A673 (cell line): ENCODE data around the gene SHFL. TPM values are rescaled to one million over a fixed set of nuclear protein-coding genes. Genes with fewer than 3 reads are reported as not detected.

ENCODE experiments used
- BruUV-seq: library from RNA; stranded (reverse); fragments of 400-500 nt; replicated peaks from 2 replicates; lab custom pipeline; 2021; lab: Mats Ljungman, UMichigan
- CTCF ChIA-PET: fragments of 300-600 bp; sonication (Branson Sonifier 250); formaldehyde crosslinking; loops from one replicate; lab custom pipeline; 2022; ENCODE audit warnings: antibody characterized with exemption; lab: Charles Lee
- POLR2A ChIA-PET: fragments of 300-600 bp; sonication (Branson Sonifier 250); formaldehyde crosslinking; loops from one replicate; lab custom pipeline; 2022; ENCODE audit warnings: antibody characterized with exemption; ENCODE audit not compliant: low non-redundant PET; lab: Charles Lee
- DNase-seq: peaks from one replicate; pipeline ENCODE4 v3.0.0-alpha.2; 2015; ENCODE audit warnings: low spot score
- H3K27ac ChIP-seq: fragments of 200-600 bp; sonication (generic); 2 replicates; pipeline ENCODE4 v1.5.1; 2016; ENCODE audit warnings: mixed run types, low read depth, mild to moderate bottlenecking, mixed read lengths, antibody characterized with exemption, low read length; ENCODE audit not compliant: poor library complexity, severe bottlenecking
- H3K27me3 ChIP-seq: fragments of 200-600 bp; sonication (generic); replicated peaks from 2 replicates; pipeline ENCODE4 v1.6.1; 2017; ENCODE audit warnings: mixed run types, low read depth, mild to moderate bottlenecking, mixed read lengths, antibody characterized with exemption, low read length; ENCODE audit not compliant: insufficient read depth, poor library complexity
- H3K36me3 ChIP-seq: fragments of 200-600 bp; sonication (generic); 2 replicates; pipeline ENCODE4 v1.6.1; 2016; ENCODE audit warnings: mixed run types, mild to moderate bottlenecking, mixed read lengths, antibody characterized with exemption, low read length; ENCODE audit not compliant: insufficient read depth, poor library complexity, severe bottlenecking
- H3K4me1 ChIP-seq: fragments of 200-600 bp; sonication (generic); 2 replicates; pipeline ENCODE4 v1.6.1; 2017; ENCODE audit warnings: mixed run types, mild to moderate bottlenecking, mixed read lengths, antibody characterized with exemption, low read length; ENCODE audit not compliant: insufficient read depth, poor library complexity, severe bottlenecking
- H3K4me3 ChIP-seq: fragments of 200-600 bp; sonication (generic); 2 replicates; pipeline ENCODE4 v1.5.1; 2016; ENCODE audit warnings: low read depth, mixed run types, mild to moderate bottlenecking, mixed read lengths, low read length; ENCODE audit not compliant: poor library complexity, severe bottlenecking
- H3K9me3 ChIP-seq: fragments of 200-600 bp; sonication (generic); 2 replicates; pipeline ENCODE4 v1.6.1; 2016; ENCODE audit warnings: mixed run types, low read depth, mild to moderate bottlenecking, mixed read lengths, antibody characterized with exemption, low read length; ENCODE audit not compliant: poor library complexity, severe bottlenecking
- EZH2 ChIP-seq: fragments of 200-600 bp; sonication (generic); IDR thresholded peaks from 2 replicates; pipeline ENCODE4 v1.6.1; 2017; ENCODE audit warnings: borderline replicate concordance, low read depth, mild to moderate bottlenecking, mixed read lengths, antibody characterized with exemption, low read length; ENCODE audit not compliant: poor library complexity, severe bottlenecking
- intact Hi-C: fragments of 100-400 bp; cut with micrococcal nuclease; formaldehyde crosslinking; loops from one replicate; pipeline ENCODE4 v1.10.0; 2022; ENCODE audit not compliant: unreplicated experiment
- total RNA-seq: library from RNA; stranded (reverse); gene quantifications from 2 replicates; pipeline ENCODE4 v1.2.3, GENCODE V29; 2021
- TF ChIP-seq, protein P1 (sequence below): fragments of 300-800, 200-600 bp; sonication (generic); conservative IDR thresholded peaks from 2 replicates; pipeline ENCODE4 v1.5.1; 2017; ENCODE audit warnings: low read depth, mild to moderate bottlenecking, antibody characterized with exemption, low read length, moderate library complexity, mixed read lengths

Gene SHFL
- total RNA-seq, 1 experiment from 2014 or later, result 15.2 TPM

DNA sequence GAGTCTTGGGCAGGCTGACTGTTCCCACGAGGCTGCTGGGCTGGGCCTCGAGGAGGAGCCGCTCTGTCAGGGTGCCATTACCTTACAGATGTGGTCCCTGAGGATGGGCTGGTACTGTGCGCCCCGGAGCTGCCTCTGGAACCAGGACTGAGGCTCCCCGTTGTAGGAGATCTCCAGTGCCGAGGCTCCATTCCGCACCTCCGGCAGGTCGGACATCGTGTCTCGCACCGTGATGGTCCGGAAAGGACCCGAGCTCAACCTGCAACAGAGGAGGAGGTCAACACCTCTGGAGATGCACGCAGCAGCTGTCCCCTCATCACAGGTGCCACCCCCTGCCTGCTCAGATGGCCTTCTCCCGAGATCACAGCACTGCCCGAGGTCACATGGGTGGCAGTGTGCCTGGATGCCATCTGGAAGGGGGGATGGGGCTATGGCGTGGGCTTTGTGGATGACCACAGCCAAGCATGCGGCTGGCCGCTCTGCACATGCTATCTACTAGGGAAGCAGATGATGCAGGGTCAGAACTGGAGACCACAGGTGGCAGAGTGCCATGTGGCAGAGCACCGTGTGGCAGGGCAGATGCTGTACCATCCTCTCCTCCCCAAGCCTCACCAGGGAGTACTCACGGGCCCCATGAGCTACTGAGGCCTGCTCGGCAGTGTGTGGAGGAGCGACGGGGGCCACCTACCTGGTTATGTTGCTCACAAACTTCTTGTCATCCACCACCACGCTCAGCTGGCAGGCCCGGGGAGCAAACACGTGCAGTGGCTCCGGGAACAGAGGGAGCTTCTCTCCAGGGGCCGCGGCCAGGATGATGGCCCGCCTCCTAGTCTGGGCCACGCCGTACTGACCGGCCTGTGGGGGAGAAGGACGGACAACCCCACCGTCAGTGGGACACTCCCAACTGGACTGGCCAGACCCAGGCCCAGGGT lies 51.9 kb downstream of the SHFL start:
- no TSS peak for BruUV-seq
- H3K27ac ChIP-seq, result no peak overlapping the region

GRCh38 chr19:10138879-10139795 lies 53.0 kb downstream of the SHFL start:
- Histone ChIP-seq H3K36me3 (peaks cover 97% of the 10 kb centered on the region), H3K27ac (no peak overlapping the region), H3K4me1 (no peaks in the 10 kb centered on the region), H3K4me3 (no peak overlapping the region), H3K9me3 (no peaks in the 10 kb centered on the region), H3K27me3 (no peaks in the 10 kb centered on the region)
- BruUV-seq, result no TSS peak
- intact Hi-C loops, result no loop called here
- no peak for DNase-seq
- ChIA-PET POLR2A (no interaction called here), CTCF (interaction anchor here (0.6 kb wide), 1 partner anchor 139 kb away, joined by 4 read pairs; no protein-coding TSS in a partner anchor)
- TF ChIP-seq, protein P1, sequence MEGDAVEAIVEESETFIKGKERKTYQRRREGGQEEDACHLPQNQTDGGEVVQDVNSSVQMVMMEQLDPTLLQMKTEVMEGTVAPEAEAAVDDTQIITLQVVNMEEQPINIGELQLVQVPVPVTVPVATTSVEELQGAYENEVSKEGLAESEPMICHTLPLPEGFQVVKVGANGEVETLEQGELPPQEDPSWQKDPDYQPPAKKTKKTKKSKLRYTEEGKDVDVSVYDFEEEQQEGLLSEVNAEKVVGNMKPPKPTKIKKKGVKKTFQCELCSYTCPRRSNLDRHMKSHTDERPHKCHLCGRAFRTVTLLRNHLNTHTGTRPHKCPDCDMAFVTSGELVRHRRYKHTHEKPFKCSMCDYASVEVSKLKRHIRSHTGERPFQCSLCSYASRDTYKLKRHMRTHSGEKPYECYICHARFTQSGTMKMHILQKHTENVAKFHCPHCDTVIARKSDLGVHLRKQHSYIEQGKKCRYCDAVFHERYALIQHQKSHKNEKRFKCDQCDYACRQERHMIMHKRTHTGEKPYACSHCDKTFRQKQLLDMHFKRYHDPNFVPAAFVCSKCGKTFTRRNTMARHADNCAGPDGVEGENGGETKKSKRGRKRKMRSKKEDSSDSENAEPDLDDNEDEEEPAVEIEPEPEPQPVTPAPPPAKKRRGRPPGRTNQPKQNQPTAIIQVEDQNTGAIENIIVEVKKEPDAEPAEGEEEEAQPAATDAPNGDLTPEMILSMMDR, result no peak
- no peak for TF ChIP-seq EZH2

More for the DNA sequence above, 51.9 kb downstream of the SHFL start:
- ChIA-PET POLR2A (no interaction called here), CTCF (no interaction called here)
- Histone ChIP-seq H3K9me3 (no peaks in the 10 kb centered on the region), H3K4me3 (no peak overlapping the region), H3K4me1 (no peaks in the 10 kb centered on the region), H3K36me3 (peaks cover 97% of the 10 kb centered on the region), H3K27me3 (no peaks in the 10 kb centered on the region)
- TF ChIP-seq, protein P1, result no peak
- TF ChIP-seq EZH2, result no peak
- no peak for DNase-seq
- intact Hi-C loops, result no loop called here

DNA sequence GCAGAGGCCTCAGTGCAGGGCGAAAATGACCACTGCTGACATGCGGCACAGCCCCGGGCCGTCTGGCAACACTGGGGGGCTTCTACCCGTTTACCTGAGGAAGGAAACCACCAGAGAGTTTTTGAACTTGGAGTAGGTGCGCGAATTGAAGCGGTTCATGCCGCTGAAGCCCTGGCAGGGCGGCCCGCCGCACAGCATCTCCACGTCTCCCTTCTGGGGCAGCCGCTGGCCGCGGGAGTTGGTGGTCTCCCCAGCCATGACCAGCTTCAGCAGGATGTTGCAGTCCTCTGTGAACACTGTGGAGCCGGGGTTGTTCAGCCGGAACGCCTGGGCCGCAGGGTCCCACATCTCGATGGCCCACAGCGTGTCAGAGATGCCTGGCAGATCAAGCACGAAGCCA lies 53.8 kb downstream of the SHFL start:
- H3K36me3 ChIP-seq, result peaks cover 97% of the 10 kb centered on the region
- POLR2A ChIA-PET, result no interaction called here
- BruUV-seq, result no TSS peak

More for the DNA sequence above, 53.8 kb downstream of the SHFL start:
- CTCF ChIA-PET, result interaction anchor here (0.6 kb wide), 1 partner anchor 140 kb away, joined by 4 read pairs; no protein-coding TSS in a partner anchor
- H3K27me3 ChIP-seq, result no peaks in the 10 kb centered on the region
- intact Hi-C loops, result no loop called here
- TF ChIP-seq, protein P1, result no peak
- no peak for TF ChIP-seq EZH2
- no peaks in the 10 kb centered on the region for H3K4me1 ChIP-seq
- H3K4me3 ChIP-seq, result no peak overlapping the region
- no peak for DNase-seq
- no peak overlapping the region for H3K27ac ChIP-seq
- H3K9me3 ChIP-seq, result no peaks in the 10 kb centered on the region
